K562 (cell line): ENCODE data around the gene HIVEP3.

Experiments used
- EP300 ChIP-seq: IDR thresholded peaks from 2 replicates; pipeline ENCODE4 v1.6.1; 2012; ENCODE audit warnings: low read length, improper control_type of control experiment
- KDM1A ChIP-seq, 2 experiments: fragments of 450-650 bp; IDR thresholded peaks; 2 replicates each; pipeline ENCODE4 v1.6.1; 2016; ENCODE audit warnings: mild to moderate bottlenecking in 2 of 2
- POLR2A ChIP-seq: fragments of 450-650 bp; conservative IDR thresholded peaks from 2 replicates; pipeline ENCODE4 v1.6.1; 2016
- PRPF4 ChIP-seq: fragments of 200-400 bp; formaldehyde crosslinking; IDR thresholded peaks from one replicate; pipeline ENCODE4 v1.6.1; 2017; ENCODE audit warnings: low read length, low read depth, mild to moderate bottlenecking; ENCODE audit not compliant: insufficient read depth, poor library complexity, severe bottlenecking
- PYGO2 ChIP-seq: fragments of 450-650 bp; IDR thresholded peaks from 2 replicates; pipeline ENCODE4 v1.6.1; 2016; ENCODE audit warnings: mild to moderate bottlenecking, missing genetic modification characterization, moderate library complexity, missing compliant biosample characterization
- SIN3A ChIP-seq, 2 experiments: fragments of 150-350 bp in 1 of 2; IDR thresholded peaks; 2 replicates each; pipeline ENCODE4 v1.6.1; 2011 to 2016; ENCODE audit warnings: borderline replicate concordance in 2 of 2, low read depth in 2 of 2, low read length in 2 of 2, mild to moderate bottlenecking in 2 of 2, moderate library complexity in 2 of 2; ENCODE audit not compliant: control insufficient read depth in 1 of 2
- SP2 ChIP-seq: IDR thresholded peaks from 2 replicates; pipeline ENCODE4 v1.6.1; 2011; ENCODE audit warnings: mild to moderate bottlenecking, low read depth, low read length, moderate library complexity; ENCODE audit not compliant: poor library complexity, severe bottlenecking; ENCODE audit errors: extremely low read depth
- TAL1 ChIP-seq: fragments of 450-650 bp; IDR thresholded peaks from 2 replicates; pipeline ENCODE4 v1.6.1; 2016; ENCODE audit warnings: mild to moderate bottlenecking
- ZFP36 ChIP-seq: fragments of 150-350 bp; IDR thresholded peaks from 2 replicates; pipeline ENCODE4 v1.6.1; 2018; ENCODE audit warnings: low read length, low read depth; ENCODE audit not compliant: partially characterized antibody
- ZNF609 ChIP-seq: sonication (generic); formaldehyde crosslinking; IDR thresholded peaks from 2 replicates; pipeline ENCODE4 v1.8.1; 2023; ENCODE audit warnings: missing genetic modification reagents, mild to moderate bottlenecking, borderline replicate concordance
- ZNF785 ChIP-seq: fragments of 250-450 bp; sonication (Bioruptor Pico); IDR thresholded peaks from 2 replicates; pipeline ENCODE4 v1.4.0; 2020; ENCODE audit warnings: mild to moderate bottlenecking
- TF ChIP-seq, protein P1 (sequence below), 3 experiments: IDR thresholded peaks in 2 of 3; conservative IDR thresholded peaks in 1 of 3; 2 replicates each; pipeline ENCODE4 v1.5.1; 2011 to 2012; ENCODE audit warnings: low read length in 3 of 3, mild to moderate bottlenecking in 3 of 3, control low read depth in 2 of 3, improper control_type of control experiment in 1 of 3, inconsistent platforms in 1 of 3, low read depth in 1 of 3, mixed read lengths in 1 of 3, moderate library complexity in 1 of 3; ENCODE audit not compliant: insufficient read depth in 2 of 3
- TF ChIP-seq, protein P2 (sequence below): fragments of 450-650 bp; IDR thresholded peaks from 2 replicates; pipeline ENCODE4 v1.6.1; 2016

GRCh38 chr1:41528726-41529605 lies 389.8 kb downstream of the HIVEP3 start:
- TF ChIP-seq TAL1, result no peak
- no peak for TF ChIP-seq EP300
- TF ChIP-seq, protein P1, sequence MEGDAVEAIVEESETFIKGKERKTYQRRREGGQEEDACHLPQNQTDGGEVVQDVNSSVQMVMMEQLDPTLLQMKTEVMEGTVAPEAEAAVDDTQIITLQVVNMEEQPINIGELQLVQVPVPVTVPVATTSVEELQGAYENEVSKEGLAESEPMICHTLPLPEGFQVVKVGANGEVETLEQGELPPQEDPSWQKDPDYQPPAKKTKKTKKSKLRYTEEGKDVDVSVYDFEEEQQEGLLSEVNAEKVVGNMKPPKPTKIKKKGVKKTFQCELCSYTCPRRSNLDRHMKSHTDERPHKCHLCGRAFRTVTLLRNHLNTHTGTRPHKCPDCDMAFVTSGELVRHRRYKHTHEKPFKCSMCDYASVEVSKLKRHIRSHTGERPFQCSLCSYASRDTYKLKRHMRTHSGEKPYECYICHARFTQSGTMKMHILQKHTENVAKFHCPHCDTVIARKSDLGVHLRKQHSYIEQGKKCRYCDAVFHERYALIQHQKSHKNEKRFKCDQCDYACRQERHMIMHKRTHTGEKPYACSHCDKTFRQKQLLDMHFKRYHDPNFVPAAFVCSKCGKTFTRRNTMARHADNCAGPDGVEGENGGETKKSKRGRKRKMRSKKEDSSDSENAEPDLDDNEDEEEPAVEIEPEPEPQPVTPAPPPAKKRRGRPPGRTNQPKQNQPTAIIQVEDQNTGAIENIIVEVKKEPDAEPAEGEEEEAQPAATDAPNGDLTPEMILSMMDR (IDR thresholded peaks at IDR 0.05 in 2 of 3, conservative IDR thresholded peaks at IDR 0.05 in 1 of 3; ENCODE audit: insufficient read depth in 2 of 3, low read depth in 1 of 3, low read length in 3 of 3), result no peak
- no peak for TF ChIP-seq PRPF4
- TF ChIP-seq PYGO2, result no peak
- no peak for TF ChIP-seq POLR2A
- TF ChIP-seq ZFP36, result no peak
- TF ChIP-seq, protein P2, sequence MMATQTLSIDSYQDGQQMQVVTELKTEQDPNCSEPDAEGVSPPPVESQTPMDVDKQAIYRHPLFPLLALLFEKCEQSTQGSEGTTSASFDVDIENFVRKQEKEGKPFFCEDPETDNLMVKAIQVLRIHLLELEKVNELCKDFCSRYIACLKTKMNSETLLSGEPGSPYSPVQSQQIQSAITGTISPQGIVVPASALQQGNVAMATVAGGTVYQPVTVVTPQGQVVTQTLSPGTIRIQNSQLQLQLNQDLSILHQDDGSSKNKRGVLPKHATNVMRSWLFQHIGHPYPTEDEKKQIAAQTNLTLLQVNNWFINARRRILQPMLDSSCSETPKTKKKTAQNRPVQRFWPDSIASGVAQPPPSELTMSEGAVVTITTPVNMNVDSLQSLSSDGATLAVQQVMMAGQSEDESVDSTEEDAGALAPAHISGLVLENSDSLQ, result no peak
- no peak for TF ChIP-seq ZNF785 (CRISPR knock-in tag)
- no peak for TF ChIP-seq KDM1A (IDR thresholded peaks at IDR 0.05)
- no peak for TF ChIP-seq ZNF609 (CRISPR knock-in tag)
- no peak for TF ChIP-seq SP2
- TF ChIP-seq SIN3A (IDR thresholded peaks at IDR 0.05; ENCODE audit: borderline replicate concordance in 2 of 2, control insufficient read depth in 1 of 2, low read depth in 2 of 2, low read length in 2 of 2), result no peak
